Activated naive CD4-positive, alpha-beta T cell treated with anti-CD3 and anti-CD28 coated beads, Interleukin-2, amount 50 U/mL, for 24 hours (primary cell): ENCODE data around the gene MRPS2.
"Not testable (repeated sequence)": the region's sequence is repeated elsewhere in the genome, so short reads cannot be mapped to it uniquely, and the experiment has no call there.

Experiments
- H3K27ac Mint-ChIP-seq: one replicate; pipeline ENCODE4 v1.8.0; 2021; ENCODE audit warnings: mild to moderate bottlenecking, mixed read lengths
- H3K27me3 Mint-ChIP-seq: one replicate; pipeline ENCODE4 v1.8.0; 2021; ENCODE audit warnings: mixed read lengths
- H3K36me3 Mint-ChIP-seq: one replicate; pipeline ENCODE4 v1.8.0; 2021; ENCODE audit warnings: mixed read lengths
- H3K4me1 Mint-ChIP-seq: one replicate; pipeline ENCODE4 v1.8.0; 2021; ENCODE audit warnings: mixed read lengths
- H3K4me3 Mint-ChIP-seq: one replicate; pipeline ENCODE4 v1.8.0; 2021; ENCODE audit warnings: mild to moderate bottlenecking, mixed read lengths
- H3K9me3 Mint-ChIP-seq: one replicate; pipeline ENCODE4 v1.8.0; 2021; ENCODE audit warnings: mixed read lengths

MRPS2 gene

GRCh38 chr9:135503371-135504261, 3.1 kb downstream of the MRPS2 start:
- no peak overlapping the region for H3K27ac Mint-ChIP-seq
- H3K4me3 Mint-ChIP-seq = peak overlapping the region; percentile 89
- H3K9me3 Mint-ChIP-seq = peaks cover 4% of the 10 kb centered on the region
- H3K27me3 Mint-ChIP-seq = no peaks in the 10 kb centered on the region
- H3K36me3 Mint-ChIP-seq = peaks cover 3% of the 10 kb centered on the region
- H3K4me1 Mint-ChIP-seq = peaks cover 22% of the 10 kb centered on the region

- Mint-ChIP-seq H3K36me3 (peaks cover 9% of the 10 kb centered on the region), H3K27me3 (peaks cover 4% of the 10 kb centered on the region), H3K4me1 (peaks cover 22% of the 10 kb centered on the region), H3K9me3 (peaks cover 12% of the 10 kb centered on the region), H3K4me3 (peak overlapping the region; percentile 19), H3K27ac (peak overlapping the region; percentile 35)
These were observed 4.1 kb downstream of the MRPS2 start for GRCh38 chr9:135504262-135505243.

GRCh38 chr9:135505406-135506187, 5.1 kb downstream of the MRPS2 start:
- H3K27ac Mint-ChIP-seq = no peak overlapping the region
- peaks cover 10% of the 10 kb centered on the region for H3K36me3 Mint-ChIP-seq
- H3K27me3 Mint-ChIP-seq = peaks cover 4% of the 10 kb centered on the region
- no peak overlapping the region for H3K4me3 Mint-ChIP-seq
- H3K4me1 Mint-ChIP-seq = peaks cover 22% of the 10 kb centered on the region
- peaks cover 12% of the 10 kb centered on the region for H3K9me3 Mint-ChIP-seq

- H3K27me3 Mint-ChIP-seq = peaks cover 4% of the 10 kb centered on the region
- H3K27ac Mint-ChIP-seq = no peak overlapping the region
- H3K4me1 Mint-ChIP-seq = peaks cover 22% of the 10 kb centered on the region
- H3K9me3 Mint-ChIP-seq = peaks cover 12% of the 10 kb centered on the region
- H3K4me3 Mint-ChIP-seq = no peak overlapping the region
- H3K36me3 Mint-ChIP-seq = peaks cover 10% of the 10 kb centered on the region
These were observed 6.0 kb downstream of the MRPS2 start for GRCh38 chr9:135506327-135507103.

GRCh38 chr9:135507104-135508035, 6.9 kb downstream of the MRPS2 start:
- Mint-ChIP-seq H3K36me3 (peaks cover 10% of the 10 kb centered on the region), H3K4me1 (peaks cover 13% of the 10 kb centered on the region), H3K9me3 (peaks cover 12% of the 10 kb centered on the region), H3K4me3 (no peak overlapping the region), H3K27ac (no peak overlapping the region), H3K27me3 (peaks cover 4% of the 10 kb centered on the region)

GRCh38 chr9:135508211-135508820, 7.8 kb downstream of the MRPS2 start:
- Mint-ChIP-seq H3K27me3 (peaks cover 4% of the 10 kb centered on the region), H3K9me3 (peaks cover 12% of the 10 kb centered on the region), H3K4me1 (peaks cover 8% of the 10 kb centered on the region), H3K4me3 (no peak overlapping the region), H3K36me3 (peaks cover 8% of the 10 kb centered on the region), H3K27ac (no peak overlapping the region)

GRCh38 chr9:135509458-135509857, 9.0 kb downstream of the MRPS2 start:
- Mint-ChIP-seq H3K4me3 (no peak overlapping the region), H3K9me3 (peaks cover 12% of the 10 kb centered on the region), H3K27me3 (peaks cover 4% of the 10 kb centered on the region), H3K4me1 (peaks cover 3% of the 10 kb centered on the region), H3K36me3 (peaks cover 8% of the 10 kb centered on the region), H3K27ac (no peak overlapping the region)

GRCh38 chr9:135512241-135512603, 11.7 kb downstream of the MRPS2 start:
- Mint-ChIP-seq H3K27me3 (peaks cover 4% of the 10 kb centered on the region), H3K4me3 (no peak overlapping the region), H3K36me3 (peaks cover 6% of the 10 kb centered on the region), H3K9me3 (peaks cover 12% of the 10 kb centered on the region), H3K27ac (no peak overlapping the region), H3K4me1 (no peaks in the 10 kb centered on the region)

GRCh38 chr9:135512904-135513303, 12.4 kb downstream of the MRPS2 start:
- H3K36me3 Mint-ChIP-seq = peaks cover 6% of the 10 kb centered on the region
- H3K27me3 Mint-ChIP-seq = peaks cover 4% of the 10 kb centered on the region
- no peaks in the 10 kb centered on the region for H3K4me1 Mint-ChIP-seq
- H3K4me3 Mint-ChIP-seq = no peak overlapping the region
- no peak overlapping the region for H3K27ac Mint-ChIP-seq
- peaks cover 12% of the 10 kb centered on the region for H3K9me3 Mint-ChIP-seq

- Mint-ChIP-seq H3K9me3 (peaks cover 9% of the 10 kb centered on the region), H3K36me3 (peaks cover 6% of the 10 kb centered on the region)
These were observed 12.9 kb downstream of the MRPS2 start for GRCh38 chr9:135513351-135513846.

GRCh38 chr9:135513906-135514305, 13.4 kb downstream of the MRPS2 start:
- not testable (repeated sequence) for H3K9me3 Mint-ChIP-seq, H3K4me3 Mint-ChIP-seq, H3K27me3 Mint-ChIP-seq, H3K27ac Mint-ChIP-seq, H3K36me3 Mint-ChIP-seq, H3K4me1 Mint-ChIP-seq

More at GRCh38 chr9:135513351-135513846, 12.9 kb downstream of the MRPS2 start:
- H3K27ac Mint-ChIP-seq = no peak overlapping the region
- no peaks in the 10 kb centered on the region for H3K4me1 Mint-ChIP-seq
- H3K4me3 Mint-ChIP-seq = no peak overlapping the region
- H3K27me3 Mint-ChIP-seq = peaks cover 4% of the 10 kb centered on the region

- H3K27me3 Mint-ChIP-seq = peaks cover 2% of the 10 kb centered on the region
- H3K9me3 Mint-ChIP-seq = peaks cover 1% of the 10 kb centered on the region
- H3K4me3 Mint-ChIP-seq = no peak overlapping the region
- no peak overlapping the region for H3K27ac Mint-ChIP-seq
- H3K36me3 Mint-ChIP-seq = peaks cover 1% of the 10 kb centered on the region
- no peaks in the 10 kb centered on the region for H3K4me1 Mint-ChIP-seq
These were observed 14.0 kb downstream of the MRPS2 start for GRCh38 chr9:135514342-135515082.
